Measurements from ENCODE around the gene CD47.

CD47 gene

GRCh38 chr3:108044699-108045098 lies 46.1 kb downstream of the CD47 start:
- no peak overlapping the region for H3K27ac ChIP-seq (ENCODE audit: insufficient read depth in 1 of 2, low read depth in 1 of 2, low read length in 2 of 2, poor library complexity in 1 of 2, severe bottlenecking in 2 of 2)
- H3K4me3 ChIP-seq (ENCODE audit: control insufficient read depth in 1 of 7, extremely low read depth in 1 of 7, insufficient read depth in 4 of 7, low read depth in 2 of 7, low read length in 6 of 7) = no peak overlapping the region
- H3K27me3 ChIP-seq (replicated peaks in 2 of 5; ENCODE audit: control insufficient read depth in 4 of 5, insufficient read depth in 5 of 5, low read length in 4 of 5) = no peaks in the 10 kb centered on the region
- CTCF ChIA-PET = interaction anchor here (0.7 to 1.1 kb wide), 2 partner anchors 12 to 299 kb away, joined by 3 read pairs; no protein-coding TSS in a partner anchor
- H3K9me3 ChIP-seq (ENCODE audit: control extremely low read depth in 1 of 5, control insufficient read depth in 4 of 5, insufficient read depth in 2 of 5, low read depth in 1 of 5, low read length in 4 of 5) = no peaks in the 10 kb centered on the region
- no peak for DNase-seq
- no peaks in the 10 kb centered on the region for H3K4me1 ChIP-seq (ENCODE audit: control extremely low read depth in 1 of 4, control insufficient read depth in 4 of 4, insufficient read depth in 4 of 4, low read length in 3 of 4)
- POLR2A ChIA-PET = no interaction called here
- peaks cover 23 to 52% (median 38%) of the 10 kb centered on the region in 4 experiments for H3K36me3 ChIP-seq (ENCODE audit: control insufficient read depth in 4 of 4, insufficient read depth in 4 of 4, low read length in 3 of 4)

GRCh38 chr3:108042300-108042699 lies 48.5 kb downstream of the CD47 start:
- Histone ChIP-seq H3K36me3 (ENCODE audit: control insufficient read depth in 4 of 4, insufficient read depth in 4 of 4, low read length in 3 of 4) (peaks cover 24 to 40% (median 32%) of the 10 kb centered on the region in 4 experiments), H3K4me3 (ENCODE audit: control insufficient read depth in 1 of 7, extremely low read depth in 1 of 7, insufficient read depth in 4 of 7, low read depth in 2 of 7, low read length in 6 of 7) (no peak overlapping the region), H3K27ac (ENCODE audit: insufficient read depth in 1 of 2, low read depth in 1 of 2, low read length in 2 of 2, poor library complexity in 1 of 2, severe bottlenecking in 2 of 2) (no peak overlapping the region), H3K27me3 (replicated peaks in 2 of 5; ENCODE audit: control insufficient read depth in 4 of 5, insufficient read depth in 5 of 5, low read length in 4 of 5) (no peaks in the 10 kb centered on the region), H3K4me1 (ENCODE audit: control extremely low read depth in 1 of 4, control insufficient read depth in 4 of 4, insufficient read depth in 4 of 4, low read length in 3 of 4) (no peaks in the 10 kb centered on the region), H3K9me3 (ENCODE audit: control extremely low read depth in 1 of 5, control insufficient read depth in 4 of 5, insufficient read depth in 2 of 5, low read depth in 1 of 5, low read length in 4 of 5) (no peaks in the 10 kb centered on the region)
- WGBS (ENCODE audit: insufficient coverage) = 91% methylated on average over 5 of the region's 8 CpGs
- ChIA-PET POLR2A (no interaction called here), CTCF (interaction anchor here (3.3 kb wide), 1 partner anchor 14 kb away, joined by 10 read pairs; no protein-coding TSS in a partner anchor)
- DNase-seq = no peak

- Histone ChIP-seq H3K27me3 (replicated peaks in 2 of 5; ENCODE audit: control insufficient read depth in 4 of 5, insufficient read depth in 5 of 5, low read length in 4 of 5) (no peaks in the 10 kb centered on the region), H3K4me1 (ENCODE audit: control extremely low read depth in 1 of 4, control insufficient read depth in 4 of 4, insufficient read depth in 4 of 4, low read length in 3 of 4) (peaks cover 0 to 1% (median 0%) of the 10 kb centered on the region in 4 experiments), H3K27ac (ENCODE audit: insufficient read depth in 1 of 2, low read depth in 1 of 2, low read length in 2 of 2, poor library complexity in 1 of 2, severe bottlenecking in 2 of 2) (no peak overlapping the region), H3K36me3 (ENCODE audit: control insufficient read depth in 4 of 4, insufficient read depth in 4 of 4, low read length in 3 of 4) (peaks cover 15 to 32% (median 27%) of the 10 kb centered on the region in 4 experiments), H3K9me3 (ENCODE audit: control extremely low read depth in 1 of 5, control insufficient read depth in 4 of 5, insufficient read depth in 2 of 5, low read depth in 1 of 5, low read length in 4 of 5) (no peaks in the 10 kb centered on the region), H3K4me3 (ENCODE audit: control insufficient read depth in 1 of 7, extremely low read depth in 1 of 7, insufficient read depth in 4 of 7, low read depth in 2 of 7, low read length in 6 of 7) (no peak overlapping the region)
- no peak for DNase-seq
- CTCF ChIA-PET = interaction anchor here (2.0 to 3.3 kb wide), 2 partner anchors 10 to 13 kb away, joined by 5 to 10 read pairs; no protein-coding TSS in a partner anchor
- WGBS (ENCODE audit: insufficient coverage) = no CpG with 5 or more reads among the region's 1 CpG
- POLR2A ChIA-PET = no interaction called here
These were observed 49.6 kb downstream of the CD47 start for GRCh38 chr3:108041253-108041652.

DNA sequence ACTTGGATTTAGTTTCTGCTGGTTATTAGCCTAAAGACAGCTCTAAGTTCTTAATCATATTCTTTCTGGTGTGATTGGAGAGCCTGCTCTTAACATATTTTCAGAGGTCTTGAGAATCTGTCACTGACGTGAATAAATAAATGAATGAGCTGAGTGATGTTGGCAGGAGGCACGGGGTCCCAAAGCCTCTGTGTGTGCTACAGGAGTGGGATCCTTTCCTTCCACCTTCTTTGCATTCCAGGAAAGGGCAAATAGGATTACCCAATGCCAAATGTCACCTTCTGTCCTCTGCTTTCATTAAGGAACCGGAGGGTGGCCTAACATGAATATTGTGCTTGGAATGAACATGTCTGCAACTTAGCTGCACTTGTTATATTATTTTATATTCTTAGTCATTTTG lies 53.1 kb downstream of the CD47 start:
- H3K27ac ChIP-seq (ENCODE audit: insufficient read depth in 1 of 2, low read depth in 1 of 2, low read length in 2 of 2, poor library complexity in 1 of 2, severe bottlenecking in 2 of 2) = no peak overlapping the region
- CTCF ChIA-PET = interaction anchor here (1.2 kb wide), 1 partner anchor 15 kb away, joined by 3 read pairs; no protein-coding TSS in a partner anchor

GRCh38 chr3:108036984-108037741 lies 53.7 kb downstream of the CD47 start:
- POLR2A ChIA-PET = no interaction called here
- Histone ChIP-seq H3K27me3 (replicated peaks in 2 of 5; ENCODE audit: control insufficient read depth in 4 of 5, insufficient read depth in 5 of 5, low read length in 4 of 5) (no peaks in the 10 kb centered on the region), H3K4me1 (ENCODE audit: control extremely low read depth in 1 of 4, control insufficient read depth in 4 of 4, insufficient read depth in 4 of 4, low read length in 3 of 4) (peaks cover 0 to 14% (median 11%) of the 10 kb centered on the region in 4 experiments), H3K36me3 (ENCODE audit: control insufficient read depth in 4 of 4, insufficient read depth in 4 of 4, low read length in 3 of 4) (peaks cover 6 to 19% (median 10%) of the 10 kb centered on the region in 4 experiments), H3K4me3 (ENCODE audit: control insufficient read depth in 1 of 7, extremely low read depth in 1 of 7, insufficient read depth in 4 of 7, low read depth in 2 of 7, low read length in 6 of 7) (no peak overlapping the region), H3K9me3 (ENCODE audit: control extremely low read depth in 1 of 5, control insufficient read depth in 4 of 5, insufficient read depth in 2 of 5, low read depth in 1 of 5, low read length in 4 of 5) (no peaks in the 10 kb centered on the region), H3K27ac (ENCODE audit: insufficient read depth in 1 of 2, low read depth in 1 of 2, low read length in 2 of 2, poor library complexity in 1 of 2, severe bottlenecking in 2 of 2) (no peak overlapping the region)
- WGBS (ENCODE audit: insufficient coverage) = 98% methylated on average over 6 of the region's 12 CpGs
- CTCF ChIA-PET = no interaction called here
- no peak for DNase-seq

More for the DNA sequence above, 53.1 kb downstream of the CD47 start:
- no peaks in the 10 kb centered on the region for H3K27me3 ChIP-seq (replicated peaks in 2 of 5; ENCODE audit: control insufficient read depth in 4 of 5, insufficient read depth in 5 of 5, low read length in 4 of 5)
- H3K4me1 ChIP-seq (ENCODE audit: control extremely low read depth in 1 of 4, control insufficient read depth in 4 of 4, insufficient read depth in 4 of 4, low read length in 3 of 4) = peaks cover 0 to 14% (median 11%) of the 10 kb centered on the region in 4 experiments
- H3K4me3 ChIP-seq (ENCODE audit: control insufficient read depth in 1 of 7, extremely low read depth in 1 of 7, insufficient read depth in 4 of 7, low read depth in 2 of 7, low read length in 6 of 7) = no peak overlapping the region
- no peaks in the 10 kb centered on the region for H3K9me3 ChIP-seq (ENCODE audit: control extremely low read depth in 1 of 5, control insufficient read depth in 4 of 5, insufficient read depth in 2 of 5, low read depth in 1 of 5, low read length in 4 of 5)
- peaks cover 12 to 20% (median 16%) of the 10 kb centered on the region in 4 experiments for H3K36me3 ChIP-seq (ENCODE audit: control insufficient read depth in 4 of 4, insufficient read depth in 4 of 4, low read length in 3 of 4)
- no peak for DNase-seq
- WGBS (ENCODE audit: insufficient coverage) = no CpG with 5 or more reads among the region's 3 CpGs
- POLR2A ChIA-PET = no interaction called here

DNA sequence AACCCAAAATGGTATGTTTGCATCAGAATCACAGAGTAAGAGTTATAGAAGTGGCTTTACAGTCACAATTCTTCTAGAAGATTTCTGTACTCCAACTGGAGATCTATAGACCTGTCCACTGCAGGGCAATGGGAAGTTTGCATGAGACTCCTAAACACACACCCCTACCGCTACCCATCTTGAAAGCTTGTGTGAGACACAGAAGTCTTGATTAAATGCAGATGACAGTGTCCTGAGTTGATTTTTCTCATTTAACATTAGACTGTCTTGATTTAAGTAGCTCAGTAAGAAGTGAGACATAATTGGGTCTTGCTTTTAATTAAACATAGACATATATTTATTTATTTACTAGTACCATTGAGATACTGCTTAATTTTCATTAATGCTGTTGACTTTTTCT lies 54.4 kb downstream of the CD47 start:
- Histone ChIP-seq H3K4me1 (ENCODE audit: control extremely low read depth in 1 of 4, control insufficient read depth in 4 of 4, insufficient read depth in 4 of 4, low read length in 3 of 4) (peaks cover 0 to 14% (median 11%) of the 10 kb centered on the region in 4 experiments), H3K27me3 (replicated peaks in 2 of 5; ENCODE audit: control insufficient read depth in 4 of 5, insufficient read depth in 5 of 5, low read length in 4 of 5) (no peaks in the 10 kb centered on the region), H3K4me3 (ENCODE audit: control insufficient read depth in 1 of 7, extremely low read depth in 1 of 7, insufficient read depth in 4 of 7, low read depth in 2 of 7, low read length in 6 of 7) (no peak overlapping the region), H3K9me3 (ENCODE audit: control extremely low read depth in 1 of 5, control insufficient read depth in 4 of 5, insufficient read depth in 2 of 5, low read depth in 1 of 5, low read length in 4 of 5) (no peaks in the 10 kb centered on the region), H3K27ac (ENCODE audit: insufficient read depth in 1 of 2, low read depth in 1 of 2, low read length in 2 of 2, poor library complexity in 1 of 2, severe bottlenecking in 2 of 2) (no peak overlapping the region), H3K36me3 (ENCODE audit: control insufficient read depth in 4 of 4, insufficient read depth in 4 of 4, low read length in 3 of 4) (peaks cover 2 to 12% (median 3%) of the 10 kb centered on the region in 4 experiments)
- DNase-seq = no peak
- whole genome bisulfite sequencing (ENCODE audit: insufficient coverage) = no CpG with 5 or more reads among the region's 1 CpG
- ChIA-PET CTCF (no interaction called here), POLR2A (no interaction called here)

GRCh38 chr3:108035751-108036150 lies 55.1 kb downstream of the CD47 start:
- WGBS (ENCODE audit: insufficient coverage) = 11% methylated on average over 4 of the region's 4 CpGs
- POLR2A ChIA-PET = no interaction called here

More at GRCh38 chr3:108035751-108036150, 55.1 kb downstream of the CD47 start:
- Histone ChIP-seq H3K36me3 (ENCODE audit: control insufficient read depth in 4 of 4, insufficient read depth in 4 of 4, low read length in 3 of 4) (peaks cover 0 to 9% (median 2%) of the 10 kb centered on the region in 4 experiments), H3K27ac (ENCODE audit: insufficient read depth in 1 of 2, low read depth in 1 of 2, low read length in 2 of 2, poor library complexity in 1 of 2, severe bottlenecking in 2 of 2) (no peak overlapping the region), H3K4me1 (ENCODE audit: control extremely low read depth in 1 of 4, control insufficient read depth in 4 of 4, insufficient read depth in 4 of 4, low read length in 3 of 4) (peaks cover 0 to 14% (median 11%) of the 10 kb centered on the region in 4 experiments), H3K27me3 (replicated peaks in 2 of 5; ENCODE audit: control insufficient read depth in 4 of 5, insufficient read depth in 5 of 5, low read length in 4 of 5) (no peaks in the 10 kb centered on the region), H3K4me3 (ENCODE audit: control insufficient read depth in 1 of 7, extremely low read depth in 1 of 7, insufficient read depth in 4 of 7, low read depth in 2 of 7, low read length in 6 of 7) (peak overlapping the region in 1 of 7 experiments; percentile 36), H3K9me3 (ENCODE audit: control extremely low read depth in 1 of 5, control insufficient read depth in 4 of 5, insufficient read depth in 2 of 5, low read depth in 1 of 5, low read length in 4 of 5) (no peaks in the 10 kb centered on the region)
- CTCF ChIA-PET = no interaction called here
- DNase-seq = peak in 1 of 3 donors; percentile 16
